Dendritic cell treated with granulocyte-macrophage colony-stimulating factor and Interleukin-4, amounts not matched to agents 40 ng/mL and 50 ng/mL, for 4 days (primary cell): ENCODE results near the gene CCDC7.
"Not testable (repeated sequence)": the region's sequence is repeated elsewhere in the genome, so short reads cannot be mapped to it uniquely, and the experiment has no call there.

ENCODE experiments used
- H3K27ac Mint-ChIP-seq: one replicate; pipeline ENCODE4 v1.8.0; 2022; ENCODE audit warnings: mild to moderate bottlenecking, mixed read lengths
- H3K27me3 Mint-ChIP-seq: one replicate; pipeline ENCODE4 v1.8.0; 2022; ENCODE audit warnings: mild to moderate bottlenecking, mixed read lengths
- H3K36me3 Mint-ChIP-seq: one replicate; pipeline ENCODE4 v1.8.0; 2022; ENCODE audit warnings: low read depth, mixed read lengths
- H3K4me1 Mint-ChIP-seq: one replicate; pipeline ENCODE4 v1.8.0; 2022; ENCODE audit warnings: low read depth, mixed read lengths
- H3K4me3 Mint-ChIP-seq: one replicate; pipeline ENCODE4 v1.8.0; 2022; ENCODE audit warnings: mild to moderate bottlenecking, moderate library complexity, mixed read lengths
- H3K9me3 Mint-ChIP-seq: one replicate; pipeline ENCODE4 v1.8.0; 2022; ENCODE audit warnings: mixed read lengths
- intact Hi-C: fragments of 100-400 bp; cut with micrococcal nuclease; formaldehyde crosslinking; loops from one replicate; pipeline ENCODE4 v1.15.0; 2022

Gene CCDC7

GRCh38 chr10:32646535-32646934 lies 200.6 kb downstream of the CCDC7 start:
- no peaks in the 10 kb centered on the region for H3K36me3 Mint-ChIP-seq
- no peaks in the 10 kb centered on the region for H3K4me1 Mint-ChIP-seq
- peaks cover 68% of the 10 kb centered on the region for H3K9me3 Mint-ChIP-seq
- intact Hi-C loops: no loop called here
- H3K27me3 Mint-ChIP-seq: no peaks in the 10 kb centered on the region
- H3K27ac Mint-ChIP-seq: no peak overlapping the region
- no peak overlapping the region for H3K4me3 Mint-ChIP-seq

- Mint-ChIP-seq H3K9me3 (peaks cover 79% of the 10 kb centered on the region), H3K4me3 (no peak overlapping the region), H3K27me3 (no peaks in the 10 kb centered on the region), H3K27ac (no peak overlapping the region), H3K36me3 (no peaks in the 10 kb centered on the region), H3K4me1 (no peaks in the 10 kb centered on the region)
- intact Hi-C loops: no loop called here
Observed at GRCh38 chr10:32650246-32650655, 204.3 kb downstream of the CCDC7 start.

- H3K4me1 Mint-ChIP-seq, intact Hi-C loops, H3K4me3 Mint-ChIP-seq, H3K27ac Mint-ChIP-seq, H3K27me3 Mint-ChIP-seq, H3K36me3 Mint-ChIP-seq: not testable (repeated sequence)
- peaks cover 60% of the 10 kb centered on the region for H3K9me3 Mint-ChIP-seq
Observed at GRCh38 chr10:32657430-32657829, 211.5 kb downstream of the CCDC7 start.

- no peak overlapping the region for H3K4me3 Mint-ChIP-seq
- H3K36me3 Mint-ChIP-seq: no peaks in the 10 kb centered on the region
- peaks cover 30% of the 10 kb centered on the region for H3K9me3 Mint-ChIP-seq
- intact Hi-C loops: no loop called here
- no peak overlapping the region for H3K27ac Mint-ChIP-seq
- no peaks in the 10 kb centered on the region for H3K4me1 Mint-ChIP-seq
- H3K27me3 Mint-ChIP-seq: no peaks in the 10 kb centered on the region
Observed at GRCh38 chr10:32661346-32661745, 215.4 kb downstream of the CCDC7 start.

- Mint-ChIP-seq H3K27ac (no peak overlapping the region), H3K36me3 (no peaks in the 10 kb centered on the region), H3K9me3 (peaks cover 55% of the 10 kb centered on the region), H3K4me1 (no peaks in the 10 kb centered on the region), H3K4me3 (no peak overlapping the region), H3K27me3 (no peaks in the 10 kb centered on the region)
- intact Hi-C loops: no loop called here
Observed at GRCh38 chr10:32680803-32681557, 235.0 kb downstream of the CCDC7 start.

GRCh38 chr10:32684291-32684690 lies 238.4 kb downstream of the CCDC7 start:
- Mint-ChIP-seq H3K4me1 (no peaks in the 10 kb centered on the region), H3K27me3 (no peaks in the 10 kb centered on the region), H3K27ac (no peak overlapping the region), H3K36me3 (no peaks in the 10 kb centered on the region), H3K4me3 (no peak overlapping the region), H3K9me3 (peaks cover 44% of the 10 kb centered on the region)
- intact Hi-C loops: no loop called here

GRCh38 chr10:32687116-32687515 lies 241.2 kb downstream of the CCDC7 start:
- Mint-ChIP-seq H3K27ac (no peak overlapping the region), H3K36me3 (no peaks in the 10 kb centered on the region), H3K9me3 (peaks cover 41% of the 10 kb centered on the region), H3K27me3 (no peaks in the 10 kb centered on the region), H3K4me3 (no peak overlapping the region), H3K4me1 (no peaks in the 10 kb centered on the region)
- intact Hi-C loops: no loop called here

- intact Hi-C loops: no loop called here
- H3K27me3 Mint-ChIP-seq: no peaks in the 10 kb centered on the region
- H3K4me3 Mint-ChIP-seq: no peak overlapping the region
- no peaks in the 10 kb centered on the region for H3K36me3 Mint-ChIP-seq
- no peak overlapping the region for H3K27ac Mint-ChIP-seq
- H3K9me3 Mint-ChIP-seq: peaks cover 40% of the 10 kb centered on the region
- H3K4me1 Mint-ChIP-seq: no peaks in the 10 kb centered on the region
Observed at GRCh38 chr10:32687546-32687945, 241.6 kb downstream of the CCDC7 start.

- H3K4me3 Mint-ChIP-seq: no peak overlapping the region
- peaks cover 33% of the 10 kb centered on the region for H3K9me3 Mint-ChIP-seq
- H3K27me3 Mint-ChIP-seq: no peaks in the 10 kb centered on the region
- intact Hi-C loops: no loop called here
- no peak overlapping the region for H3K27ac Mint-ChIP-seq
- H3K4me1 Mint-ChIP-seq: no peaks in the 10 kb centered on the region
- no peaks in the 10 kb centered on the region for H3K36me3 Mint-ChIP-seq
Observed at GRCh38 chr10:32692174-32692573, 246.2 kb downstream of the CCDC7 start.

- H3K27ac Mint-ChIP-seq: no peak overlapping the region
Observed at GRCh38 chr10:32693441-32693979, 247.6 kb downstream of the CCDC7 start.

GRCh38 chr10:32699683-32700082 lies 253.7 kb downstream of the CCDC7 start:
- H3K9me3 Mint-ChIP-seq: peaks cover 64% of the 10 kb centered on the region
- H3K27me3 Mint-ChIP-seq, H3K36me3 Mint-ChIP-seq, H3K4me1 Mint-ChIP-seq, intact Hi-C loops, H3K27ac Mint-ChIP-seq, H3K4me3 Mint-ChIP-seq: not testable (repeated sequence)

More at GRCh38 chr10:32693441-32693979, 247.6 kb downstream of the CCDC7 start:
- Mint-ChIP-seq H3K9me3 (peaks cover 41% of the 10 kb centered on the region), H3K36me3 (no peaks in the 10 kb centered on the region), H3K4me3 (no peak overlapping the region), H3K4me1 (no peaks in the 10 kb centered on the region), H3K27me3 (no peaks in the 10 kb centered on the region)
- intact Hi-C loops: no loop called here

- no peaks in the 10 kb centered on the region for H3K36me3 Mint-ChIP-seq
- H3K9me3 Mint-ChIP-seq: peaks cover 47% of the 10 kb centered on the region
- no peaks in the 10 kb centered on the region for H3K27me3 Mint-ChIP-seq
- H3K4me1 Mint-ChIP-seq: no peaks in the 10 kb centered on the region
- H3K27ac Mint-ChIP-seq: no peak overlapping the region
- H3K4me3 Mint-ChIP-seq: no peak overlapping the region
- intact Hi-C loops: no loop called here
Observed at GRCh38 chr10:32713560-32713959, 267.6 kb downstream of the CCDC7 start.

- Mint-ChIP-seq H3K9me3 (no peaks in the 10 kb centered on the region), H3K4me1 (no peaks in the 10 kb centered on the region), H3K36me3 (no peaks in the 10 kb centered on the region), H3K27ac (no peak overlapping the region), H3K4me3 (no peak overlapping the region), H3K27me3 (no peaks in the 10 kb centered on the region)
- intact Hi-C loops: no loop called here
Observed at GRCh38 chr10:32731527-32731926, 285.6 kb downstream of the CCDC7 start.

- no peaks in the 10 kb centered on the region for H3K36me3 Mint-ChIP-seq
- H3K9me3 Mint-ChIP-seq: peaks cover 13% of the 10 kb centered on the region
- H3K4me3 Mint-ChIP-seq: no peak overlapping the region
- H3K27ac Mint-ChIP-seq: no peak overlapping the region
- H3K4me1 Mint-ChIP-seq: no peaks in the 10 kb centered on the region
- no peaks in the 10 kb centered on the region for H3K27me3 Mint-ChIP-seq
- intact Hi-C loops: no loop called here
Observed at GRCh38 chr10:32738958-32739357, 293.0 kb downstream of the CCDC7 start.

- H3K4me3 Mint-ChIP-seq: no peak overlapping the region
- H3K27ac Mint-ChIP-seq: no peak overlapping the region
- H3K9me3 Mint-ChIP-seq: peaks cover 38% of the 10 kb centered on the region
- no peaks in the 10 kb centered on the region for H3K27me3 Mint-ChIP-seq
- intact Hi-C loops: no loop called here
- no peaks in the 10 kb centered on the region for H3K36me3 Mint-ChIP-seq
- no peaks in the 10 kb centered on the region for H3K4me1 Mint-ChIP-seq
Observed at GRCh38 chr10:32744321-32744720, 298.4 kb downstream of the CCDC7 start.
